Neural cell (in vitro differentiated cells): ENCODE results near the gene RABL6. TPM values are rescaled to one million over a fixed set of nuclear protein-coding genes. Genes with fewer than 3 reads are reported as not detected.
A peak's percentile ranks its signal among the peaks of the same experiment; 100 is the strongest.

ENCODE experiments used
- H2AFZ ChIP-seq: fragments of 200-600, 300-800 bp; sonication (generic), shearing (Covaris generic); 2 replicates; pipeline ENCODE4 v1.6.0; 2014; ENCODE audit warnings: low read depth, mild to moderate bottlenecking, antibody characterized with exemption, low read length, moderate library complexity
- H3F3A ChIP-seq: fragments of 200-600 bp; shearing (Covaris generic); 2 replicates; pipeline ENCODE4 v1.6.1; 2016; ENCODE audit warnings: mild to moderate bottlenecking, moderate library complexity, mixed read lengths, antibody characterized with exemption, low read length; ENCODE audit not compliant: insufficient read depth, poor library complexity, severe bottlenecking
- H3K27ac ChIP-seq: fragments of 200-600, 300-800 bp; sonication (generic), shearing (Covaris generic); 2 replicates; pipeline ENCODE4 v1.5.1; 2014; ENCODE audit warnings: mild to moderate bottlenecking, low read length, moderate library complexity
- H3K27me3 ChIP-seq: fragments of 300-800, 200-600 bp; sonication (generic), shearing (Covaris generic); 2 replicates; pipeline ENCODE4 v1.6.0; 2014; ENCODE audit warnings: mild to moderate bottlenecking, low read depth, low read length, moderate library complexity; ENCODE audit not compliant: insufficient read depth
- H3K36me3 ChIP-seq: fragments of 300-800, 200-600 bp; sonication (generic), shearing (Covaris generic); 2 replicates; pipeline ENCODE4 v1.5.1; 2014; ENCODE audit warnings: mild to moderate bottlenecking, antibody characterized with exemption, low read length, moderate library complexity; ENCODE audit not compliant: insufficient read depth
- H3K4me2 ChIP-seq: fragments of 300-800, 200-600 bp; sonication (generic), shearing (Covaris generic); 2 replicates; pipeline ENCODE4 v1.6.0; 2014; ENCODE audit warnings: mild to moderate bottlenecking, low read length
- H3K4me3 ChIP-seq: fragments of 300-800, 200-600 bp; sonication (generic), shearing (Covaris generic); 2 replicates; pipeline ENCODE4 v1.5.1; 2014; ENCODE audit warnings: mild to moderate bottlenecking, low read length, moderate library complexity
- H3K79me2 ChIP-seq: fragments of 200-600 bp; shearing (Covaris generic); replicated peaks from 2 replicates; pipeline ENCODE4 v1.6.0; 2014; ENCODE audit warnings: mild to moderate bottlenecking, low read length, moderate library complexity; ENCODE audit not compliant: insufficient read depth
- H3K9ac ChIP-seq: fragments of 300-800, 200-600 bp; sonication (generic), shearing (Covaris generic); 2 replicates; pipeline ENCODE4 v1.6.1; 2016; ENCODE audit warnings: mild to moderate bottlenecking, low read length, mixed read lengths
- H3K9me2 ChIP-seq: fragments of 200-600 bp; shearing (Covaris generic); 2 replicates; pipeline ENCODE4 v1.6.1; 2016; ENCODE audit warnings: mild to moderate bottlenecking, low read length, mixed read lengths; ENCODE audit not compliant: insufficient read depth
- H3K9me3 ChIP-seq: fragments of 200-600, 300-800 bp; sonication (generic), shearing (Covaris generic); 2 replicates; pipeline ENCODE4 v1.6.1; 2016; ENCODE audit warnings: mild to moderate bottlenecking, mixed run types, low read length, moderate library complexity, mixed read lengths
- H4K20me1 ChIP-seq: fragments of 200-600 bp; shearing (Covaris generic); 2 replicates; pipeline ENCODE4 v1.6.1; 2016; ENCODE audit warnings: mild to moderate bottlenecking, mixed run types; ENCODE audit not compliant: insufficient read depth
- EP300 ChIP-seq: fragments of 450-650 bp; conservative IDR thresholded peaks from 2 replicates; pipeline ENCODE4 v1.6.1; 2014; ENCODE audit warnings: antibody characterized with exemption, mild to moderate bottlenecking, moderate library complexity; ENCODE audit not compliant: poor library complexity, severe bottlenecking
- EZH2 ChIP-seq: fragments of 200-600, 300-800 bp; shearing (Covaris generic), sonication (generic); IDR thresholded peaks from 2 replicates; pipeline ENCODE4 v1.6.1; 2014; ENCODE audit warnings: antibody characterized with exemption, low read length, borderline replicate concordance, mild to moderate bottlenecking; ENCODE audit not compliant: insufficient read depth, poor library complexity, severe bottlenecking
- MXI1 ChIP-seq: fragments of 450-650 bp; conservative IDR thresholded peaks from 2 replicates; pipeline ENCODE4 v1.6.1; 2014; ENCODE audit warnings: antibody characterized with exemption, mild to moderate bottlenecking; ENCODE audit not compliant: poor library complexity, severe bottlenecking
- POLR2AphosphoS5 ChIP-seq: IDR thresholded peaks from 2 replicates; pipeline ENCODE4 v1.6.1; 2012
- RAD21 ChIP-seq: fragments of 450-650 bp; conservative IDR thresholded peaks from 2 replicates; pipeline ENCODE4 v1.6.1; 2014; ENCODE audit warnings: antibody characterized with exemption, mild to moderate bottlenecking, moderate library complexity
- SMC3 ChIP-seq: fragments of 450-650 bp; conservative IDR thresholded peaks from 2 replicates; pipeline ENCODE4 v1.6.1; 2014; ENCODE audit warnings: antibody characterized with exemption, mild to moderate bottlenecking, moderate library complexity; ENCODE audit not compliant: poor library complexity
- TAF1 ChIP-seq: IDR thresholded peaks from 2 replicates; pipeline ENCODE4 v1.6.1; 2012; ENCODE audit warnings: low read depth
- polyA plus RNA-seq: library from polyadenylated mRNA; depleted of rRNA; stranded (reverse); fragments of >200 nt; gene quantifications from 2 replicates; pipeline ENCODE4 v1.2.3, GENCODE V29; 2014
- TF ChIP-seq, protein P1 (sequence below): fragments of 450-650 bp; IDR thresholded peaks from 2 replicates; pipeline ENCODE4 v1.5.1; 2014; ENCODE audit warnings: antibody characterized with exemption, mild to moderate bottlenecking, moderate library complexity; ENCODE audit not compliant: poor library complexity, severe bottlenecking
- TF ChIP-seq, protein P2 (sequence below): IDR thresholded peaks from 2 replicates; pipeline ENCODE4 v1.6.1; 2012; ENCODE audit warnings: borderline replicate concordance

RABL6 gene
- polyA plus RNA-seq, 1 donor from 2014 or later: 46.4 TPM

DNA sequence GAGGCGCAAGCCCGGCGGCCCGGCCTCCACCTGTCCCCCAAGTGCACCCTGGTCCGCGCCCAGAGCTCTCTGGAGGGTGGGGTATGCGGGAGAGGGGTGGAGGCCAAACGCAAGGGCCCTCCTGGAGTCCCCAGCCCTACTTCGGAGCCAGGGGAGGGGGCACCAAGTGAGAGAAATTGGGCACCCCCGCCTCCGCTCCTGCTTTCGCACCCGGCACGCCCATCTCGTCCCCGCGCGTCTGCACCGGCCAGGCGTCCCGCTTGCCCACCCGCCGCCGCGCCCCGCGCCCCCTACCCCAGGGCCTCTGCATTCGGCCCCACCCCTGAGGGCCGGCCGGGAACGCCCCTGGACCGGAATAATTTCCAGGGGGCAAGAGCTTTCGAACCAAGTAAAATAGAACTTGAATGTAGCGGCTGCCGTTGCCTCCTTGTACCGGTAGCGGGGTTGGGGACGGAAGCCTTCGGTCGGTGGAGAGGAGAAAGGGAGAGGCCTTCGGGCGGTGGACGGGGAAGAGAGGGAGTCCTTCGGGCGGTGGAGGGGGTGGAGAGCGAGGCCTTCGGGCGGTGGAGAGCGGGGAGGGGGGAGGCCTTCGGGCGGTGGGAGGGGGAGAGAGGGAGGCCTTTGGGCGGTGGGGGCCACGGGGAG lies 40.8 kb downstream of the RABL6 start:
- peak overlapping the region; percentile 68 for H3K9ac ChIP-seq
- H3K27me3 ChIP-seq: no peaks in the 10 kb centered on the region
- H3K9me2 ChIP-seq: no peaks in the 10 kb centered on the region
- peak overlapping the region; percentile 55 for H3K4me2 ChIP-seq
- no peak for TF ChIP-seq MXI1
- TF ChIP-seq EZH2: no peak
- TF ChIP-seq, protein P1, sequence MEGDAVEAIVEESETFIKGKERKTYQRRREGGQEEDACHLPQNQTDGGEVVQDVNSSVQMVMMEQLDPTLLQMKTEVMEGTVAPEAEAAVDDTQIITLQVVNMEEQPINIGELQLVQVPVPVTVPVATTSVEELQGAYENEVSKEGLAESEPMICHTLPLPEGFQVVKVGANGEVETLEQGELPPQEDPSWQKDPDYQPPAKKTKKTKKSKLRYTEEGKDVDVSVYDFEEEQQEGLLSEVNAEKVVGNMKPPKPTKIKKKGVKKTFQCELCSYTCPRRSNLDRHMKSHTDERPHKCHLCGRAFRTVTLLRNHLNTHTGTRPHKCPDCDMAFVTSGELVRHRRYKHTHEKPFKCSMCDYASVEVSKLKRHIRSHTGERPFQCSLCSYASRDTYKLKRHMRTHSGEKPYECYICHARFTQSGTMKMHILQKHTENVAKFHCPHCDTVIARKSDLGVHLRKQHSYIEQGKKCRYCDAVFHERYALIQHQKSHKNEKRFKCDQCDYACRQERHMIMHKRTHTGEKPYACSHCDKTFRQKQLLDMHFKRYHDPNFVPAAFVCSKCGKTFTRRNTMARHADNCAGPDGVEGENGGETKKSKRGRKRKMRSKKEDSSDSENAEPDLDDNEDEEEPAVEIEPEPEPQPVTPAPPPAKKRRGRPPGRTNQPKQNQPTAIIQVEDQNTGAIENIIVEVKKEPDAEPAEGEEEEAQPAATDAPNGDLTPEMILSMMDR: no peak
- TF ChIP-seq, protein P2, sequence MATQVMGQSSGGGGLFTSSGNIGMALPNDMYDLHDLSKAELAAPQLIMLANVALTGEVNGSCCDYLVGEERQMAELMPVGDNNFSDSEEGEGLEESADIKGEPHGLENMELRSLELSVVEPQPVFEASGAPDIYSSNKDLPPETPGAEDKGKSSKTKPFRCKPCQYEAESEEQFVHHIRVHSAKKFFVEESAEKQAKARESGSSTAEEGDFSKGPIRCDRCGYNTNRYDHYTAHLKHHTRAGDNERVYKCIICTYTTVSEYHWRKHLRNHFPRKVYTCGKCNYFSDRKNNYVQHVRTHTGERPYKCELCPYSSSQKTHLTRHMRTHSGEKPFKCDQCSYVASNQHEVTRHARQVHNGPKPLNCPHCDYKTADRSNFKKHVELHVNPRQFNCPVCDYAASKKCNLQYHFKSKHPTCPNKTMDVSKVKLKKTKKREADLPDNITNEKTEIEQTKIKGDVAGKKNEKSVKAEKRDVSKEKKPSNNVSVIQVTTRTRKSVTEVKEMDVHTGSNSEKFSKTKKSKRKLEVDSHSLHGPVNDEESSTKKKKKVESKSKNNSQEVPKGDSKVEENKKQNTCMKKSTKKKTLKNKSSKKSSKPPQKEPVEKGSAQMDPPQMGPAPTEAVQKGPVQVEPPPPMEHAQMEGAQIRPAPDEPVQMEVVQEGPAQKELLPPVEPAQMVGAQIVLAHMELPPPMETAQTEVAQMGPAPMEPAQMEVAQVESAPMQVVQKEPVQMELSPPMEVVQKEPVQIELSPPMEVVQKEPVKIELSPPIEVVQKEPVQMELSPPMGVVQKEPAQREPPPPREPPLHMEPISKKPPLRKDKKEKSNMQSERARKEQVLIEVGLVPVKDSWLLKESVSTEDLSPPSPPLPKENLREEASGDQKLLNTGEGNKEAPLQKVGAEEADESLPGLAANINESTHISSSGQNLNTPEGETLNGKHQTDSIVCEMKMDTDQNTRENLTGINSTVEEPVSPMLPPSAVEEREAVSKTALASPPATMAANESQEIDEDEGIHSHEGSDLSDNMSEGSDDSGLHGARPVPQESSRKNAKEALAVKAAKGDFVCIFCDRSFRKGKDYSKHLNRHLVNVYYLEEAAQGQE: no peak
- no peak for TF ChIP-seq TAF1
- TF ChIP-seq RAD21: no peak
- no peak for TF ChIP-seq POLR2AphosphoS5
- TF ChIP-seq EP300: no peak
- TF ChIP-seq SMC3: no peak
- H3K36me3 ChIP-seq: no peaks in the 10 kb centered on the region
- H4K20me1 ChIP-seq: no peaks in the 10 kb centered on the region
- no peaks in the 10 kb centered on the region for H3K9me3 ChIP-seq
- H3K79me2 ChIP-seq: no peaks in the 10 kb centered on the region
- peak overlapping the region; percentile 86 for H3K4me3 ChIP-seq
- H2AFZ ChIP-seq: no peak overlapping the region
- no peaks in the 10 kb centered on the region for H3F3A ChIP-seq
- H3K27ac ChIP-seq: peak overlapping the region; percentile 81

- Histone ChIP-seq H2AFZ (no peak within 1 kb of the TSS), H3K36me3 (no peaks in the 10 kb centered on the region), H4K20me1 (no peaks in the 10 kb centered on the region), H3F3A (no peaks in the 10 kb centered on the region), H3K27me3 (no peaks in the 10 kb centered on the region), H3K9me2 (no peaks in the 10 kb centered on the region), H3K9me3 (no peaks in the 10 kb centered on the region), H3K79me2 (no peaks in the 10 kb centered on the region), H3K27ac (peak within 1 kb of the TSS; percentile 81), H3K9ac (peak within 1 kb of the TSS; percentile 78), H3K4me2 (peak within 1 kb of the TSS; percentile 57), H3K4me3 (peak within 1 kb of the TSS; percentile 86)
- TF ChIP-seq, protein P1: peak; percentile 35
- TF ChIP-seq POLR2AphosphoS5: peak; percentile 90
- no peak for TF ChIP-seq EZH2
- peak; percentile 37 for TF ChIP-seq EP300
- TF ChIP-seq, protein P2: peak; percentile 56
- TF ChIP-seq SMC3: no peak
- TF ChIP-seq MXI1: peak; percentile 88
Measured at GRCh38 chr9:136849038-136849959, 41.6 kb downstream of the RABL6 start, which contains the start of gene PHPT1. TSS of gene PHPT1 (plus strand) at chr9:136849409. CDS start at chr9:136849431, 22 bp downstream.
